Amniotic epithelial cell (primary cell): Measurements from ENCODE around the gene TTC39B.
A peak's percentile ranks its signal among the peaks of the same experiment; 100 is the strongest.
"Not testable (repeated sequence)": the region's sequence is repeated elsewhere in the genome, so short reads cannot be mapped to it uniquely, and the experiment has no call there.

ENCODE experiments used
- DNase-seq: peaks from one replicate; pipeline ENCODE4 v3.0.0-alpha.2; 2010; ENCODE audit warnings: low read depth

Gene TTC39B

DNA sequence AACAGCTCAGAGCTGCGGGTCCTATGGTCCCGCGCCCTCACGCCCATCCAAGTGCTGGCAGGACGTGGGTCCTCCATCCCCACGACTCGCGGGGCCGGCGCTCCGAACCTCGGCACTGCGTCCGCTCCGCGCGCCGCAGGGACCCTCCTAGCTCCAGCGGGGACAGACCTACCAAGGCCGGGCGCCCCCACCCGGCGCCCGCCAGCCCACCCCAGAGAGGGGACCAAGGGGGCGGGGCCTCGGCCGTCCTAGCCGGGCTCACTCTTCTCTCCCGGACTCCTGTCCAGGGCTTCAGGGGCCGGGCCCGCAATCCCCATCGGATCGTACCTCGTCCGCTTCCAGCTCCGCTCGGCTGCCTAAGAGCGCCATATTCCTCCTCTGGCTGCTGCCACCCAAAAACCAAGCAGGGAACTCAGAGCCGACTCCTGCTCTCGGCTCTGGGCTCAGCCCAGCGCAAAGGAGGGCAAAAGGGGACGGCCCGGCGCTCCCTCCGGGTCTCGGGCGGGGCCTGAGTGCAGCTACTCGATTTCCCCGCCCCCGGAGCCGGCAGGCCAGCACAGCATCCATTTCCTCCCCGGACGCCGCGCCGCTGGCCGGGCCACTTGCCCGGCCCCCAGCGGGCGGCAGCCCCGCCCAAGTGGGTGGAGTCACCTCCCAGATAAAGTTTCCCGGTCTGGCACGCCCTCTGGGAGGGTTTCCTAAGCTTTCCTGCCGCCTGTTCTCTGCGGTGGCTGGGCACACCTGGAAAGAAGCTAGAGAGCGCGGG lies at the start of gene TTC39B:
TSS of gene TTC39B (minus strand) at position 460 of the 766 bp plus-strand sequence. CDS start at position 369, 91 bp downstream.
- DNase-seq: peak; percentile 86

DNA sequence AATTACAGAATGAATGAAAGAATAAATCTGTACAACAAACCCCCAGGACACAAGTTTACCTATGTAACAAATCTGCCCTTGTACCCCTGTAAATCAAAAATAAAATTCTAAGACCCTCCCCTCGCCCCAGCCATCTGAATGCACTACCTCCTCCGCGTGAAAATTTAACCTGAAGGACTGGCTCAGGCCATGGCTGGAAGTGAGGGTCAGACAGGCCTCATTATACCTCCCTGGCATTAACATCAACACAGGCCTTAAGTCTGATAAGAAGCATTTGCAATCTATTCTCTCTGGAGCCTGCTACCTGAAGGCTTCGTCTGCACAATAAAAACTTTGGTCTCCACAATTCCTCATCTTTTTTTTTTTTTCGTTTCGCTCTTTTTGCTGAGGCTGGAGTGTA lies 48.7 kb upstream of the TTC39B start:
- DNase-seq: no peak

DNA sequence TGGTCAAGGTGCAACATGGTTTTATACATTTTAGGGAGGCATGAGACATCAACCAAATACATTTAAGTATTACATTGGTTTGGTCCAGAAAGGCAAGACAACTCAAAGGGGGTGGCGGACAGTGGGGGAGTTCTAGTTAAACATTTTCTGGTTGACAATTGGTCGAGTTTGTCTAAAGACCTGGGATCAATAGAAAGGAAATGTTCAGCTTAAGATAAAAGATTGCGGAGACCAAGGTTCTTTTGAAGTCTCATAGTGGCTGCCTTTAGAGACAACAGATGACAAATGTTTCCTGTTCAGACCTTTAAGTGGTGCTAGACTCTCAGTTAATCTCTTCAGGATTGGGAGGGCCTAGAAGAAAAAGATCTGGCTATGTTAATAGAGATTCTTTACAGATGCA lies 47.7 kb upstream of the TTC39B start:
- DNase-seq: no peak

DNA sequence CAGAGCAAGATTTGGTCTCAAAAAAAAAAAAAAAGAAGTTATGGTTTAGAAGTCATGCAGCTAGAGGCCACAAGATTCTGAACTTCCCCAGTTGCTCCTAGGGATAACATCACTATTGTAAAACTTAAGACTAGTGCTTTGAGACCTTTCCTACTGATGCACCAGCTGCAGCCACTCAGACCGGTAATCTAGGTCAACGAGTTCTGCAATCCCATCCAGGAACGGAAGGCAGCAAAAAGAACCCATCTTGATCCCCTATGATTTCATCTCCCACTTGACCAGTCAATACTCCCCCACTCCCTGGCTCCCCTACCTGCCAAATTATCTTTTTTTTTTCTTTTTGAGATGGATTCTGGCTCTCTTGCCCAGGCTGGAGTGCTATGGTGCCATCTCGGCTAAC lies 46.9 kb upstream of the TTC39B start:
- DNase-seq: no peak

DNA sequence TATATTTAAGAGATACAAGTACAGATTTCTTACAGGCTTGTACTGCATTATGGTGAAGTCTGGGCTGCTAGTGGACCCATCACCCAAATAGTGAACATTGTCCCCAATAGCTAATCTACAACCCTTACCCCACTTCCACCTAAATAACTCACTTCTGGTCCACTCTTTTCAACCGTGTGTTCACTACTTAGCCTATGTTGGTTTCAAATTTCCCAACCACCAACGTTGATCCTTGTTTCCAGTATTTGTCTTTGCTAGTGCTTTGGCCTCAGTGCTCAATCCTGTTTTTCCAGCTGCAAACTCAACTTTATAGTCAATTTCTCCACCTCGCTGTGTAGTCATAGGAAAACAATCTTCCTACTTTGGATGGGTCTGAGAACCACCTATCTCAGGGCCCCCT lies 45.3 kb upstream of the TTC39B start:
- DNase-seq: no peak

DNA sequence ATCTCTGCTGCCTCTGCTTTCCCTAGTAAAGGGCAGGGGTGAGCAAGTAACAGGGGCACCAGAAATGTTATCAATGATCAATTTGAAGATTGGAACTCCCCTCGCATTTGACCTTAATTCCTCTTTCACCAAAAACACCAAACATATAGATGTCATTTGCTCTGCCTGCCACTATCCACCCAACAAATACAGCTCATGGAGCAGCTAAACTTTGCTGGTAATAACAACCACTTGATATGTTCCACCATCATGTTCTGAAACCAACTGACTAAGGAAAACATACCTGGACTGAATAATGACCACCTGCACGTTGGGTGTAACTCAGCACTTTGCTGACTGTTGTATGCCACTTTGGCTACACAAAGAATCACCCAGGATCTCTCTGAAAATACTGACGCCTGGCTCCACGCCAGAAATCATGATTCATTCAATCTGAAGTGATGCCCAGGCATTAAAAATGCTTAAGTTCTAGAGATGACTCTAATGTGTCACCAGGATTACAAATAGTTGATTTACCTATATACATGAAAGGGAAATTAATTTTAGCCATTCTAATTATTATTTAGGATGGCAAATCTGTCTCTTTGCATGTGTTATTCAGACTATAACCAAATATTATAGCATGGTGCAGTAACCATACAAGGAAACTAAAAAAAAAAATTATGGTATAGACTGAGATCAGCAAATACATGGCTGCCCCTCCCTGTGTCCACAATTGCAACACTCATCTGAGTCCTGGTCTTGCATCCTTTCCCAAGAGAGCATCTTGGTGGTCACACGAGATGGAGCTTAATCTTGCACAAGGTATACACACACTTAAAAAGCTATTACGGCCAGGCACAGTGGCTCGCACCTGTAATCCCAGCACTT lies 43.1 kb upstream of the TTC39B start:
- no peak for DNase-seq

DNA sequence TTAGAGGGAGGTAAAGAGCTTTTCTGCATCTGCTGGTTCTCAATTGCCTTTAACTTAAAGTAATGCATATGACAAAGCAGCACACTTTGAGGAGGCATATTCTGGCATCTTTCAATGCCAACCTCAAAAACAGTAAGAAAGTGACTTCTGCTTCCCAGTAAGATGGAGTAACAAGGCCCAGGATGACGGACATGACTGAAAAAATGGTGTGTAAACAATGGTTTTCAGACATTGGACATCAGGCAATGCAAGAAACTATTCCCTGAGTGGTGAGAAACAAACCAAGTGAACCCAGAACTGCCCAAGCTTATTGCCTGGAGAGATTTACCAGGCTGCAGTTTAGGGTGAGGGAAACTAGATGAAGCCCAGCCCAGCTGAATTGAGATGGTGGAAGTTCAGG lies 39.8 kb upstream of the TTC39B start:
- DNase-seq: no peak

DNA sequence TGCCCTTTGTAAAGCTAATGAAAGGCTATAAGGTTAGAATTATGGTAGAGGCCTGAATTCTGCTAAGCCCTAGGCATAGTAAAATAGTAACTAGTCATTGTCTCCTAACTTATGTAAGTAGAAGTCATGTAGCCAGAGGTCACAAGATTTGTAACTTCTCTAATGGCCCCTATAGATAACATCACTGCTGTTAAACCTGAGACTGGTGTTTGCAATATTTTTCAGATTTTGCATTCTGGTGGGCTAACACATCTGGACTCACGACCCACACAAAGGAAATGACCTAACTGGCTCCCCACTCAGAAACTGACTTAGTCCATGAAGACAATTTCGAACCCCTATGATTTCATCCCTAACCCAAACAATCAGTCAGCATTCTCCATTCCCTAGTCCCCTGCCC lies 37.2 kb upstream of the TTC39B start:
- DNase-seq: no peak

DNA sequence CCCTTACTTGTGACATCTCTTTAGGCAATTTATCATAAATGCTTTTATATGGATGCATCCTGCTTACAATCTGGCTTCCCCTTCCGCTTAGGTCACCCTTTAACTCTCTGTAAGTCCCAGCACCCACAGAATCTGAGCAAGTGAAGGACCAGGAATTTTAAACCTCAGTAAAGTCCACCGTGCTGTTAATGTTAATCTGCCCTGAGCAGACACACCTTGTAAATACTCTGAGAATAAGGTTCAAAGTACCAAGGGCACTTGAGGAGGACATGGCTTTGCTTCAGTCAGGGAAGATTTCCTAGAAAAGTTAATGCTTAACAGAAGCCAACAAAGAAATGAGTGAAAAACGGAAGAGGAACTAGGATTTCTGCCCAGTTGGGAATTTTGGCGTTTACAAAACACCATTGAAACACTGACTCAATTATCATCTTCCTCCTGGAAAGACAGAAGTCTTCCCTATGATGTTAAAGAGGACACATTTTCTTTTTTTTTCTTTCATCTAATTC lies 26.4 kb upstream of the TTC39B start:
- no peak for DNase-seq

DNA sequence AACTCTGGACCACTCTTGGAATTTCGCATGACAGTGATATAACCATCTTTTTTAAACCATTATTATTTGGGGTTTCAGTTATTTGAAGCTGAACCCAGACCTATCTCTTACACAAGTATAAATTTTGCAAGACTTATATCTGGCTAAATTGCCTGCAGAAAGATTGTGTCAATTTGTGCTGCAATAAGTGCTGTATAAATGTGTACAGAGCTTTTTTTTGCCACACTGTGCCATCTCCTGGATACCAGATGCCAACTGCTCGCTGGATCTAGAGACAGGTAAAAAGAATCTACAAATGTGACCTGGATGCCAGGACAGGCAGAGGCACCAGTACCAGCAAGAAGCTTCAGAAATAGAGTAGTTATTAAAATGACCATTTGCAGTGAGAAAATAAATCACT lies 25.9 kb upstream of the TTC39B start:
- no peak for DNase-seq

DNA sequence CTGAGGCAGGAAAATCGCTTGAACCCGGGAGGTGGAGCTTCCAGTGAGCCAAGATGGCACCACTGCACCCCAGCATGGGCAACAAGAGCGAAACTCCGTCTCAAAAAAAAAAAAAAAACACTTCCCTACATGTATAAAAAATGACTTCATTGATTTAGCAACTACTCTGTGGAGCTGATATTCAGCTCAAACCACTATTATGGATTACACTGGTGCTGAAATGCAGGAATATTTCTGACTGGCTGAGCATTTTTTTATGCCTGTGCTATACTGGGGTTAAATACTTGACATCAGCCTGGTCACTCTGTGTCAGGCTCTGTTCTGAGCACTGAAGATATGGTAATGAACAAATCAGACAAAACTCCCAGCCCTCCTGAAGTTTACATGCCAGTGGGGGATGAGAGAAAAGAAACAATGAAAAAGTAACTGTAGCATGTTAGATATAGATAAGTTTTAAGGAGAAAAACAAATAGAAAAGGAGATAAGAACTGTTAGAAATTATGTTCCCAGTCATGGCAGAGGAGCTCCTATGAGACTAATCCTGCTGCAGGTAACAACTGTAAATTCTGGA lies 22.6 kb upstream of the TTC39B start:
- peak; percentile 11 for DNase-seq

DNA sequence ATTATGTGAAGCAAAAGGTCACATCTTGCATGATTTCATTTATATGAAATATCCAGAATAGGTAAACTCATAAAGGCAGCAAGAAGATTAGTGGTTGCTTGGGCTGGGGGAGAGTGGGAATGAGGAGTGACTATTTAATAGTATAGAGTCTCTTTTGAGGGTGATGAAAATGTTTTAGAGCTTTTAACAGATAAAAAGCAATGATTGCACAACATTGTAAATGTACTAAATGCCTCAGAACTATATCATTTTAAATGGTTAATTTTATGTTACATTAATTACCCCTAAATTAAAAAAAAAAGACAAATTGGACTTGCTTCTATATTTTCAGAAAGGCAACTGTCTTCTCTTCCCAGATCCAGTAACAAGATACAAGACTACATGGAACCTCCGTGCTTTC lies 21.9 kb upstream of the TTC39B start:
- no peak for DNase-seq

DNA sequence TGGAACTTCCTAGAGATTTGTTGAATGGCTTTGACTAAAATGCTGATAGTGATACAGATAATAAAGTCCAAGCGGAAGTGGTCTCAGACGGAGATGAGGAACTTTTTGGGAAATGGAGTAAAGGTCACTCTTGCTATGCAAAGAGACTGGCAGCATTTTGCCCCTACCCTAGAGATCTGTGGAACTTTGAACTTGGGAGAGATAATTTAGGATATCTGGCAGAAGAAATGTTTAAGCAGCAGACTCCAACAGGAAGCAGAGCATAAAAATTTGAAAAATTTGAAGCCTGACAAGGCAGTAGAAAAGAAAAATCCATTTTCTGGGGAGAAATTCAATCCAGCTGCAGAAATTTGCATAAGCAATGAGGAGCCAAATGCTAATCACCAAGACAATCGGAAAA lies 15.7 kb upstream of the TTC39B start:
- not testable (repeated sequence) for DNase-seq

DNA sequence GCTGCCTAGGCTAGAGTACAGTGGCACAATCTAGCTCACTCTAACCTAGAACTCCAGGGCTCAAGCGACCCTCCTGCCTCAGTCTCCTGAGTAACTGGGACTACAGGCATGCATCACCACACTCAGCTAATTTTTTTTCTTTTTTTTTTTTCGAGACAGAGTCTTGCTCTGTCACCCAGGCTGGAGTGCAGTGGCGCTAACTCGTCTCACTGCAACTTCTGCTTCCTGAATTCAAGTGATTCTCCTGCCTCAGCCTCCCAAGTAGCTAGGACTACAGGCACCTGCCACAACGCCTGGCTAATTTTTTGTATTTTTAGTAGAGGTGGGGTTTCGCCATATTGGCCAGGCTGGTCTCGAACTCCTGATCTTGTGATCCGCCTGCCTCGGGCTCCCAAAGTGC lies 12.6 kb upstream of the TTC39B start:
- DNase-seq: not testable (repeated sequence)

DNA sequence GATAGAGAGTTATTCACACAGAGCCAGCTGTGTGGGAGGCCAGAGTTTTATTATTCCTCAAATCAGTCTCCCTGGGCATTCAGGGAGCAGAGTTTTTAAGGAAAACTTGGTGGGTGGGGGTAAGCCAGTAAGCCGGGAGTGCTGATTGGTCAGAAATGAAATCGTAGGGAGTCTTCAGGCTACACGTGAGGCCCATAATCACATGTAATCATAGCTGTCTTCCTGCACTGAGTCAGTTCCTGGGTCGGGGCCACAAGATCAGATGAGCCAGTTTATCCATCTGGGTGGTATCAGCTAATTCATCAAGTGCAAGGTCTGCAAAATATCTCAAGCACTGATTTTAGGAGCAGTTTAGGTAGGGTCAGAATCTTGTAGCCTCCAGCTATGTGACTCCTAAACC lies 10.8 kb upstream of the TTC39B start:
- DNase-seq: peak; percentile 40

DNA sequence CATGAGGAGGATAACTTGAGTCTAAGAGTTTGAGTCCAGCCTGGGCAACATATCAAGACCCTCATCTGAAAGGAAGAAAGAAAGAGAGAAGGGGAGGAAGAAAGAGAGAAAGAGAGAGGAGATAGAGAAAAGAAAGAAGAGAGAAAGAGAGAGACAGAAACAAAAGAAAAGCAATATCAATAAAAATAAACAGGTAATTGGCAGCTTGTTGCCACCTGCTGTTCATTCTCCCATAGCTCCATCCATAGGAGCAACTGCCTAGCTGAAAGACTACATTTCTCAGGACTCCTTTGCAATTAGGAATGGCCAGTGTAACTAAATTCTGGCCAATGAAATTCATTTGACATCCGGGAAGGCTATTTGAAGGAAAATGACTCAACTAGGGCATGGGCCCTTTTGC lies 4.6 kb upstream of the TTC39B start:
- no peak for DNase-seq

DNA sequence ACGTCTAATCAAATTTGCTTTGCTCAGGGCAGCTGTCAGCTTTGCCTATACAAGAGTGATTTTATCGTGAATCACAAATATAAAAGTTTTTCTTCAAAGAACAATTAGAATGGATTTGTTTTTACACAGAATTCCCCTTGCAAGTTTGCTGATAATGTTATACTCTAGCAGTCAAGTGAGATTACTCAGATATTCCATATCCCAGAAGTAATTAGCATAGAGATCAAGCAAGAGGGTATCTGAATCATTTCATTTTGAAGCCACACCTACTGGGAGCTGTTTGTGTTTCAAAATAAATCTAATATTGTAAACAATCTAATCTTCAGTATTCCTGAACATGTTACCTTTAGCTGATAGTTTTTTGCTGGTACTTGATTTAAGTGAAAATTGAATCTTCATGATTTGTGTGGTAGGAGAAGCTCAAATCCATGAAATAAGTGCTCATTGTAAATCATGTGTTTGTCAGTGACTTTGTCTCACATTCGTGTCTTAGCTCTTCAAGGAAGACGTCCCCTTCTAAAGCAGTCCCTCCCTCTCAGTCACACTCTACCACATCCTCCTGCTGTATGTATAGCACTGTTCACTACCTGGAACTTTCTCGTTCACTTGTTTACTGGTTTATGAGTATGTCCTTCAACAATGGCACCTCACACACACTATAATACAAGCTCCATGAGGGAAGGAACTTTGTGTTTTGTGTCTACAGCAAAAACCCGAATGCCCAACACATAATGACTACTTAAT lies 3.3 kb upstream of the TTC39B start:
- no peak for DNase-seq

DNA sequence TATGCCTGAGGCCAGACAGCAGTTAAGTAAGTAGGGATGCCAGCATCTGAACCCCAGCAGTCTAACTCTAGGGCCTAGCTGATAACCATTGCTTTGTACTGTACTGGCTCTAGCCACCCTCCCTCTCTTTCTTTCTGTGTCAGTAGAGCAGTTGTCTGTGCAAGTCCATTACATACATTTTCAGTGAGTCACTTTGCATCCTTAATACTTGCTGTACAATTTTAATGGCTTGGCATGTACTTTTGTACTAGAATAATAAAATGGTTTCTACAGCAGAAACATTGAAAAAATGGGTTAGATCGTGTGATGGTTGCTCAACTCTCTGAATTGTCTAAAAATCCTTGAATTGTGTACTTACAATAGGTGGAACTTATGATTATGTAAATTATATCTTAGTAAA lies 1.5 kb upstream of the TTC39B start:
- DNase-seq: peak; percentile 80

DNA sequence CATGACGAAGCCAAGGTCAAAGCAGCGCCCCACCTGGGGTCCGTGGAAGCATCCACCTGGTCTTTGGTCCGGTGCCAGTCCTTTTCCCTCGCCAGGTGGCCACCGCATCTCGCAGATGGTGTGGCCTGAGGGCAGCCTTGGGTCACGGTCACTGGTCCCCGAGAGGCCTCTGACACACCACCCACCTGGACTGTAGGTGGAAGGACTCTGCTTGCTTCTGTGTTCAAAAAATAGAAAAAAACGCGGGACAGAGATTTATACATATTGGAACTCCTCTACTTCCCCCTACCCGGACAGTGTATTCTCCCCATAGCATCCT lies 466 bp upstream of the TTC39B start:
- DNase-seq: no peak

DNA sequence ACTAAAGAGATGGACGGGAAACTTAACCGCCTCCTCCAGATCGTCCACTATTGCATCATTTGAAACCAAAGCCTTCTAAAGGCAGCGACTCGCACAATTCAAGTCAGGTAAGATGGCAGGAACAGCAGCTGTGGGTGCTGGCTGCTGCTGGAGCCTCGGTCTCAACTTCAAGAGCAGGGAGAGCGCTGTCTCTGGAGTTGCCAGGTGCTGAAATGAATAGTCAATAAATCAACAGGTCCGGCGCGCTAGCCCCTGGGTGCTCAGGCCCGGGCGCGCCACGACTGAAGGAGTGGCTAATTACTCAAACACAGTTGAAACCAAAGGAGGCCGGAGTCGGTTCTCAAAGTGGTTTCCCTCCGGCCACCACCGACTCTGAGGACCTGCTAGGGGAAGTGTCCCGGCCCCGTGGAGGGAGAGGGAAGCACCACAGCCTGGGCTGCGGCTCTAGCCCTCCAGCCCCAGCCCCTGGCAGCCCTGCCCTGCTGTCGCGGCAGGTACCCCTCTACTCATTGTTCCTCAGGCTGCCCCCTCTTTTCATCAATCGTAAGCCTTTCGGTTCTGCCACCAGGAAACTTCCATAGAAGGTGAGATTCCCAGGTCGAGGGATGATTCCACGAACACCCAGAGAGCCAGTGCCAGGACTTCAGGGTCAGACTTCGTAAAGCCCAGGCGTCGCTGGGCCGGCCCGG lies 804 bp downstream of the TTC39B start:
- DNase-seq: peak; percentile 58

DNA sequence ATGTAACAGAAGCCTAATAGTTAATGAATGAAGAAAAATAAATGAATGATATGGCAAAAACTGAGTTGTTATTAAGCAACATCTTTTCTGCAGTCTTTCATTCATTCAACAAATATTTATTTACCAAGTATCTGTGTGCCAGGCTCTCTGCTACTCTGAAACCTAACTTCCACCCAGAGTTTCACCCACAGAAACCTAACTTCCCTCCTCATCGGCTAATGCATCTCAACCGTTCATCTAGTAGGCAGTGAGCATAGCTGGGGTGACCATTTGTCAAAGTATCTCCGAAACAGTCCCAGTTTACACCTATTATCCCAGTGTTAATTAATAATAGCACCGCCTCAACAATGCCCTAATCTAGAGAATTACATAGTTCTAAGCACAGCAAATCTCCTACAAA lies 1.5 kb downstream of the TTC39B start:
- no peak for DNase-seq

DNA sequence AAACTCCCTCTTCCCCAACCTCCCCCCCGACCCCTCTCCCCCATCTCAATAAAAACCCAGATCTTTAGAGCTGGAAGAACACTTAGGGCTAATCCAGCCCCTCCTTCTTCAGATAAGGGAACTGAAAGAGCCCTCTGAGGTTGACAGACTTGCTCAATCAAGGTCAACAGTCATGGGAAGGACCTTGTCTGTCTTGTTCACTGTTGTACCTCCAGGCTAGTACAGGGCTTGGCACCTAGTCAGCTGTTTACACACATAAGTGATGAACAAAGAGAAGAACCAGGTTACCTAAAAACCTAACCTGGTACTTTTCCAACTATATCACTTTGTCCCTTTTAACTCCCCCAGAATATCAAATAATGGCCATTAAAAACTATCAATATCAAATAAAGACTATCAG lies 2.4 kb downstream of the TTC39B start:
- no peak for DNase-seq
